GM12872 (cell line): ENCODE data around the gene SH2D1B.

Experiments used
- TF ChIP-seq, protein P1 (sequence below): IDR thresholded peaks from 3 replicates; pipeline ENCODE4 v1.5.1; 2011; ENCODE audit warnings: low read depth, mild to moderate bottlenecking, low read length, moderate library complexity; ENCODE audit not compliant: insufficient read depth

The SH2D1B gene

DNA sequence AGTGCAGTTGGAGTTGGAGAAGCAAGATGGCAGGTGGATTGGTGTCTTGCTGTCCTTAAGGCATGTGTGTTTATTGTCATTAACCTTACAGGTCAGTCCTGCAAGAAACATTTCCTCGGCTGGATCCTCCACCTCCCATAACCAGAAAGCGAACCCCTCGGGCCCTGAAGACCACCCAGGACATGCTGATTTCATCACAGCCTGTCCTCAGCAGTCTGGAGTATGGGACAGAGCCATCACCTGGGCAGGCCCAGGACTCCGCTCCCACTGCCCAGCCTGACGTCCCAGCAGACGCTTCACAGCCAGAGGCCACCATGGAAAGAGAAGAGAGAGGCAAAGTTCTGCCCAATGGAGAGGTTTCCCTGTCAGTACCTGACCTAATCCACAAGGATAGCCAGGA is 28.8 kb downstream of the SH2D1B start:
- TF ChIP-seq, protein P1, sequence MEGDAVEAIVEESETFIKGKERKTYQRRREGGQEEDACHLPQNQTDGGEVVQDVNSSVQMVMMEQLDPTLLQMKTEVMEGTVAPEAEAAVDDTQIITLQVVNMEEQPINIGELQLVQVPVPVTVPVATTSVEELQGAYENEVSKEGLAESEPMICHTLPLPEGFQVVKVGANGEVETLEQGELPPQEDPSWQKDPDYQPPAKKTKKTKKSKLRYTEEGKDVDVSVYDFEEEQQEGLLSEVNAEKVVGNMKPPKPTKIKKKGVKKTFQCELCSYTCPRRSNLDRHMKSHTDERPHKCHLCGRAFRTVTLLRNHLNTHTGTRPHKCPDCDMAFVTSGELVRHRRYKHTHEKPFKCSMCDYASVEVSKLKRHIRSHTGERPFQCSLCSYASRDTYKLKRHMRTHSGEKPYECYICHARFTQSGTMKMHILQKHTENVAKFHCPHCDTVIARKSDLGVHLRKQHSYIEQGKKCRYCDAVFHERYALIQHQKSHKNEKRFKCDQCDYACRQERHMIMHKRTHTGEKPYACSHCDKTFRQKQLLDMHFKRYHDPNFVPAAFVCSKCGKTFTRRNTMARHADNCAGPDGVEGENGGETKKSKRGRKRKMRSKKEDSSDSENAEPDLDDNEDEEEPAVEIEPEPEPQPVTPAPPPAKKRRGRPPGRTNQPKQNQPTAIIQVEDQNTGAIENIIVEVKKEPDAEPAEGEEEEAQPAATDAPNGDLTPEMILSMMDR: no peak

GRCh38 chr1:162381941-162382750 is 29.8 kb downstream of the SH2D1B start:
- TF ChIP-seq, protein P1: no peak

- TF ChIP-seq, protein P1: no peak
Measured at GRCh38 chr1:162381383-162381782, 30.6 kb downstream of the SH2D1B start, which contains the start of gene C1orf226. C1orf226 (plus strand) TSS chr1:162381728; CDS start chr1:162381902, 174 bp downstream.

GRCh38 chr1:162380061-162380846 is 31.7 kb downstream of the SH2D1B start:
- TF ChIP-seq, protein P1: no peak

DNA sequence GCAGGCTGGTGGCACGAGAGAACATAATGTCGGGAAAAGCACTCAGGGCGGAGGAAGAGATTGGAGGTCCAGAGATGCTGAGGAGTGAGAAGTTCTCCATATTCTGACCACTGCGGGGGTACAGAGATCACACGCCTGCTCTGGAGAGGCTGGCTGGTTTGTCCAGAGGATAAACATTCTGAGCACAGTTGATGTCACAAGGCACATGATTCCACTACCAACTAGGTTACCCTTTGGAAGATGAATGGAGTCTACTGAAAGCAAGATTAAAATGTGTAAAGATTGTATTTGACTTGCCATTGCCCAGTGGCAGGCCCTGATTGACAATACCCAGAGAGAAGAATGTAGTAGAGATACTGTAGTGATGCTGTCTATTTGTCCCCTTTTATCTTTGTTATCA is 35.2 kb downstream of the SH2D1B start, which contains the start of gene SPATA46:
Gene SPATA46 (minus strand): TSS at position 164 of the 400 bp plus-strand sequence. CDS start 64 bp downstream, at position 100.
- TF ChIP-seq, protein P1: no peak

GRCh38 chr1:162375463-162375862 is 36.5 kb downstream of the SH2D1B start:
- TF ChIP-seq, protein P1: no peak

- TF ChIP-seq, protein P1: no peak
Measured at GRCh38 chr1:162374406-162374805, 37.5 kb downstream of the SH2D1B start.
